ENCODE measurements around the gene TMEM14A. TPM values are rescaled to one million over a fixed set of nuclear protein-coding genes. Genes with fewer than 3 reads are reported as not detected.

The TMEM14A gene
- total and polyA plus RNA-seq, 2 of the 8 experiments (the other 6 are each of a cell fraction or from before 2014, with no cell fraction given) = 11.1 to 11.2 TPM

GRCh38 chr6:52654592-52654991 lies 16.3 kb upstream of the TMEM14A start:
- no peak overlapping the region for H4K8ac ChIP-seq (ENCODE audit: extremely low read depth, insufficient read depth, low read length)
- H4K91ac ChIP-seq (replicated peaks; ENCODE audit: insufficient read length, low read length) = no peak overlapping the region
- H3K27ac ChIP-seq (ENCODE audit: low read depth, low read length) = no peak overlapping the region
- H3K4ac ChIP-seq (replicated peaks; ENCODE audit: insufficient read length, low read depth, low read length) = no peak overlapping the region
- no peak overlapping the region for H2BK5ac ChIP-seq (ENCODE audit: low read depth, low read length)
- no peaks in the 10 kb centered on the region; a peak in 1 of 7 replicates for H3K4me1 ChIP-seq (replicated peaks in 1 of 4; ENCODE audit: control insufficient read depth in 3 of 4, insufficient read depth in 4 of 4, low read length in 3 of 4)
- DNase-seq (ENCODE audit: low read depth in 1 of 2, low spot score in 2 of 2) (no peak), FAIRE-seq (no peak)
- H3K79me1 ChIP-seq (ENCODE audit: low read depth, low read length) = no peaks in the 10 kb centered on the region
- H4K20me1 ChIP-seq (replicated peaks in 1 of 2; ENCODE audit: control insufficient read depth in 1 of 2, insufficient read depth in 2 of 2, low read length in 2 of 2) = no peaks in the 10 kb centered on the region
- no peak overlapping the region for H2BK120ac ChIP-seq (replicated peaks; ENCODE audit: low read depth, low read length)
- H2BK12ac ChIP-seq (ENCODE audit: low read depth, low read length) = no peak overlapping the region
- ChIA-PET POLR2A (ENCODE audit: partially characterized antibody) (no interaction called here), CTCF (ENCODE audit: partially characterized antibody) (interaction anchor here (4.5 to 6.0 kb wide), 3 partner anchors 6 to 237 kb away, joined by 39 to 80 read pairs (median 46); no protein-coding TSS in a partner anchor)
- H2AFZ ChIP-seq (ENCODE audit: low read length) = no peak overlapping the region
- no peak overlapping the region for H3K4me2 ChIP-seq (ENCODE audit: insufficient read depth in 1 of 2, low read depth in 2 of 2, low read length in 2 of 2)
- no peak overlapping the region for H3K56ac ChIP-seq (replicated peaks; ENCODE audit: insufficient read length, low read depth, low read length)
- no peak overlapping the region for H3K23ac ChIP-seq (ENCODE audit: insufficient read length)
- H2AK5ac ChIP-seq (ENCODE audit: low read depth, low read length) = no peak overlapping the region
- no peak overlapping the region for H3K14ac ChIP-seq (ENCODE audit: insufficient read length)
- H3K23me2 ChIP-seq (ENCODE audit: low read depth, low read length) = no peaks in the 10 kb centered on the region
- no peak overlapping the region for H4K5ac ChIP-seq (ENCODE audit: insufficient read length, low read depth, low read length)
- no peak overlapping the region for H3K9ac ChIP-seq (replicated peaks in 1 of 4; ENCODE audit: extremely low read depth in 1 of 4, low read depth in 3 of 4, low read length in 3 of 4)
- H3K9me3 ChIP-seq (ENCODE audit: insufficient read depth in 2 of 2, low read depth in 1 of 2, low read length in 1 of 2) = peaks cover 0 to 12% of the 10 kb centered on the region in 2 experiments; a peak in 2 of 4 replicates
- H3K18ac ChIP-seq (ENCODE audit: extremely low read depth, low read length) = no peak overlapping the region
- H3K36me3 ChIP-seq (ENCODE audit: control insufficient read depth in 2 of 4, insufficient read depth in 4 of 4, low read length in 3 of 4) = no peaks in the 10 kb centered on the region
- H3K4me3 ChIP-seq (ENCODE audit: extremely low read depth in 1 of 4, insufficient read depth in 2 of 4, low read depth in 3 of 4, low read length in 4 of 4) = no peak overlapping the region
- H3K79me2 ChIP-seq (ENCODE audit: control insufficient read depth in 1 of 2, insufficient read depth in 2 of 2, low read length in 2 of 2) = no peaks in the 10 kb centered on the region
- no peak overlapping the region for H2BK15ac ChIP-seq (ENCODE audit: low read length)
- H3K27me3 ChIP-seq (replicated peaks in 1 of 4; ENCODE audit: control insufficient read depth in 3 of 4, extremely low read depth in 1 of 4, insufficient read depth in 3 of 4, low read length in 3 of 4) = no peaks in the 10 kb centered on the region
- no peak overlapping the region for H2BK20ac ChIP-seq (ENCODE audit: low read length)
- TF ChIP-seq POLR2AphosphoS5 (IDR thresholded peaks at IDR 0.05; ENCODE audit: low read depth, low read length) (no peak), RFX5 (IDR thresholded peaks at IDR 0.05; ENCODE audit: borderline replicate concordance, low read depth, low read length) (no peak), USF2 (IDR thresholded peaks at IDR 0.05; ENCODE audit: low read length) (no peak)
- 90% methylated on average over 4 of the region's 4 CpGs; no CpG with 5 or more reads in 1 of the 2 experiments for WGBS, 2 experiments (ENCODE audit: extremely low coverage in 1 of 2, insufficient coverage in 1 of 2, insufficient read length in 1 of 2, insufficient replicate concordance in 2 of 2, low coverage in 1 of 2, low lambda C conversion rate in 2 of 2, missing lambda C conversion rate in 1 of 2)
